ENCODE results near the gene C1orf198. TPM values are rescaled to one million over a fixed set of nuclear protein-coding genes. Genes with fewer than 3 reads are reported as not detected.
A peak's percentile ranks its signal among the peaks of the same experiment; 100 is the strongest.

The C1orf198 gene
- total and polyA plus RNA-seq, 4 donors: 51.1 to 96.1 (median 77.9) TPM

GRCh38 chr1:230877146-230877923 is 9.0 kb upstream of the C1orf198 start:
- DNase-seq (ENCODE audit: low read depth in 4 of 6, low spot score in 6 of 6): no peak
- Histone ChIP-seq H3K9me3 (ENCODE audit: control insufficient read depth, insufficient read depth, low read length) (no peaks in the 10 kb centered on the region), H3K27ac (ENCODE audit: low read depth, low read length) (no peak overlapping the region), H3K4me1 (ENCODE audit: control insufficient read depth, insufficient read depth, low read length) (no peaks in the 10 kb centered on the region), H3K36me3 (ENCODE audit: control insufficient read depth, insufficient read depth, low read length) (no peaks in the 10 kb centered on the region), H3K4me3 (ENCODE audit: low read depth, low read length) (no peak overlapping the region), H3K27me3 (ENCODE audit: control insufficient read depth, insufficient read depth, low read length) (no peaks in the 10 kb centered on the region)
- 95% methylated on average over 13 of the region's 14 CpGs for WGBS (ENCODE audit: insufficient coverage)

GRCh38 chr1:230876660-230877059 is 8.3 kb upstream of the C1orf198 start:
- no peak for DNase-seq (ENCODE audit: low read depth in 4 of 6, low spot score in 6 of 6)
- Histone ChIP-seq H3K27ac (ENCODE audit: low read depth, low read length) (no peak overlapping the region), H3K27me3 (ENCODE audit: control insufficient read depth, insufficient read depth, low read length) (no peaks in the 10 kb centered on the region), H3K4me1 (ENCODE audit: control insufficient read depth, insufficient read depth, low read length) (no peaks in the 10 kb centered on the region), H3K9me3 (ENCODE audit: control insufficient read depth, insufficient read depth, low read length) (no peaks in the 10 kb centered on the region), H3K36me3 (ENCODE audit: control insufficient read depth, insufficient read depth, low read length) (no peaks in the 10 kb centered on the region), H3K4me3 (ENCODE audit: low read depth, low read length) (no peak overlapping the region)
- 95% methylated on average over 3 of the region's 6 CpGs for WGBS (ENCODE audit: insufficient coverage)

DNA sequence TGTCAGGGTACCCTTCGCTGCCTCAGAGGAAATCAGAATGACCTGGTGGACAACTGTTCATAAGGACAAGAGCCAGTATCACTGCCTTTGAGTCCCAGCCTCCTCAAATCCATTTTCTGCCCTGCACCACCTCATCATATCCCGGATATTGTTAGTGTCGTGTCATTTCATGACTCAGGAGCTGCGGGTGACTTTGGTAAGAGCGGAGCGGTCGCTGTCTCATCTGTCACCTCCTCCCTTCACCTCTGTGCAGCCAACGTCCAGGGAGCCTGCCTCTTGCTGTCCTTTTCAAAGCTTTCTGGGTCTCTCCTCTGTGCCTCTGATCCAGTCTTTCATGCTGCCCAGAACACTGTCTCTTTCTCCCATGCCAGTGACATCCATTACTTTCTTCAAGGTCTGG is 7.0 kb upstream of the C1orf198 start:
- DNase-seq (ENCODE audit: low read depth in 4 of 6, low spot score in 6 of 6): no peak
- H3K27ac ChIP-seq (ENCODE audit: low read depth, low read length): no peak overlapping the region
- no peak overlapping the region for H3K4me3 ChIP-seq (ENCODE audit: low read depth, low read length)
- no peaks in the 10 kb centered on the region for H3K9me3 ChIP-seq (ENCODE audit: control insufficient read depth, insufficient read depth, low read length)
- H3K27me3 ChIP-seq (ENCODE audit: control insufficient read depth, insufficient read depth, low read length): no peaks in the 10 kb centered on the region
- no peaks in the 10 kb centered on the region for H3K4me1 ChIP-seq (ENCODE audit: control insufficient read depth, insufficient read depth, low read length)
- WGBS (ENCODE audit: insufficient coverage): 92% methylated on average over 8 of the region's 8 CpGs
- H3K36me3 ChIP-seq (ENCODE audit: control insufficient read depth, insufficient read depth, low read length): no peaks in the 10 kb centered on the region

GRCh38 chr1:230870916-230871315 is 2.6 kb upstream of the C1orf198 start:
- 98% methylated on average over 4 of the region's 4 CpGs for WGBS (ENCODE audit: insufficient coverage)
- no peaks in the 10 kb centered on the region for H3K9me3 ChIP-seq (ENCODE audit: control insufficient read depth, insufficient read depth, low read length)
- DNase-seq (ENCODE audit: low read depth in 4 of 6, low spot score in 6 of 6): no peak
- H3K4me3 ChIP-seq (ENCODE audit: low read depth, low read length): no peak overlapping the region
- H3K27ac ChIP-seq (ENCODE audit: low read depth, low read length): no peak overlapping the region
- no peaks in the 10 kb centered on the region for H3K27me3 ChIP-seq (ENCODE audit: control insufficient read depth, insufficient read depth, low read length)
- peaks cover 14% of the 10 kb centered on the region for H3K4me1 ChIP-seq (ENCODE audit: control insufficient read depth, insufficient read depth, low read length)
- no peaks in the 10 kb centered on the region for H3K36me3 ChIP-seq (ENCODE audit: control insufficient read depth, insufficient read depth, low read length)

DNA sequence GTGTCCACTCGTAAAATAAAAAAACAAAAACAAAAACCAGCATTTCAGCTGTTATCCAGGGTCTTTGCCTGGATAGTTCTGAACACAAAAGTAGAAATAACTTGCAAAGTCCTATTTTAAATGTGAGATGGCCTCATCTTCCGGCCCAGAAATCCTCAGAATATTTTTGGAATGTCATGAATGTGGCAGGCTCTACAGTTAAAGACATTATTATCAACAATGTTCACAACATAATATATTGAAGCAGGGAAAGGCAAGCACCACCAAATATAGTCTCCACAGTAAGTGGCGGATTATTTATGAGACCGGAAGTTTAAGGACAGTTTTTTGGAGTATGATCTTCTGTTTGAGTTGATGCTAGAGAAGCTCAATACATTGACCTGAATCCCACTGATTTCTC is 1.2 kb upstream of the C1orf198 start:
- Histone ChIP-seq H3K36me3 (ENCODE audit: control insufficient read depth, insufficient read depth, low read length) (peaks cover 3% of the 10 kb centered on the region), H3K27ac (ENCODE audit: low read depth, low read length) (peak overlapping the region; percentile 90), H3K4me1 (ENCODE audit: control insufficient read depth, insufficient read depth, low read length) (peaks cover 28% of the 10 kb centered on the region), H3K27me3 (ENCODE audit: control insufficient read depth, insufficient read depth, low read length) (no peaks in the 10 kb centered on the region), H3K4me3 (ENCODE audit: low read depth, low read length) (peak overlapping the region; percentile 60), H3K9me3 (ENCODE audit: control insufficient read depth, insufficient read depth, low read length) (no peaks in the 10 kb centered on the region)
- WGBS (ENCODE audit: insufficient coverage): no CpG with 5 or more reads among the region's 4 CpGs
- no peak for DNase-seq (ENCODE audit: low read depth in 4 of 6, low spot score in 6 of 6)

GRCh38 chr1:230868736-230869385 is 540 bp upstream of the C1orf198 start:
- no peaks in the 10 kb centered on the region for H3K9me3 ChIP-seq (ENCODE audit: control insufficient read depth, insufficient read depth, low read length)
- H3K27ac ChIP-seq (ENCODE audit: low read depth, low read length): peak overlapping the region; percentile 90
- WGBS (ENCODE audit: insufficient coverage): 1% methylated on average over 33 of the region's 40 CpGs
- no peaks in the 10 kb centered on the region for H3K27me3 ChIP-seq (ENCODE audit: control insufficient read depth, insufficient read depth, low read length)
- H3K4me3 ChIP-seq (ENCODE audit: low read depth, low read length): peak overlapping the region; percentile 60
- peaks cover 3% of the 10 kb centered on the region for H3K36me3 ChIP-seq (ENCODE audit: control insufficient read depth, insufficient read depth, low read length)
- peak in 2 of 6 donors; percentile 76 to 82 for DNase-seq (ENCODE audit: low read depth in 4 of 6, low spot score in 6 of 6)
- peaks cover 32% of the 10 kb centered on the region for H3K4me1 ChIP-seq (ENCODE audit: control insufficient read depth, insufficient read depth, low read length)

- Histone ChIP-seq H3K27me3 (ENCODE audit: control insufficient read depth, insufficient read depth, low read length) (no peaks in the 10 kb centered on the region), H3K36me3 (ENCODE audit: control insufficient read depth, insufficient read depth, low read length) (peaks cover 6% of the 10 kb centered on the region), H3K4me1 (ENCODE audit: control insufficient read depth, insufficient read depth, low read length) (peaks cover 38% of the 10 kb centered on the region), H3K27ac (ENCODE audit: low read depth, low read length) (peak overlapping the region; percentile 88), H3K4me3 (ENCODE audit: low read depth, low read length) (peak overlapping the region; percentile 61), H3K9me3 (ENCODE audit: control insufficient read depth, insufficient read depth, low read length) (no peaks in the 10 kb centered on the region)
- 3% methylated on average over 13 of the region's 17 CpGs for WGBS (ENCODE audit: insufficient coverage)
- DNase-seq (ENCODE audit: low read depth in 4 of 6, low spot score in 6 of 6): peak in 2 of 6 donors; percentile 23 to 45
These were observed 1.0 kb downstream of the C1orf198 start for GRCh38 chr1:230867101-230867902.

GRCh38 chr1:230866171-230867070 is 1.9 kb downstream of the C1orf198 start:
- 55% methylated on average over 6 of the region's 9 CpGs for WGBS (ENCODE audit: insufficient coverage)
- H3K27ac ChIP-seq (ENCODE audit: low read depth, low read length): peak overlapping the region; percentile 88
- no peaks in the 10 kb centered on the region for H3K9me3 ChIP-seq (ENCODE audit: control insufficient read depth, insufficient read depth, low read length)
- H3K4me1 ChIP-seq (ENCODE audit: control insufficient read depth, insufficient read depth, low read length): peaks cover 44% of the 10 kb centered on the region
- peak overlapping the region; percentile 61 for H3K4me3 ChIP-seq (ENCODE audit: low read depth, low read length)
- H3K36me3 ChIP-seq (ENCODE audit: control insufficient read depth, insufficient read depth, low read length): peaks cover 8% of the 10 kb centered on the region
- peak in 1 of 6 donors; percentile 43 for DNase-seq (ENCODE audit: low read depth in 4 of 6, low spot score in 6 of 6)
- H3K27me3 ChIP-seq (ENCODE audit: control insufficient read depth, insufficient read depth, low read length): no peaks in the 10 kb centered on the region
